SU-DHL-6 (cell line): ENCODE results near the gene MACROH2A2.

Source experiments
- EZH2phosphoT487 ChIP-seq: fragments of 200-600 bp; sonication (generic), shearing (Covaris generic); conservative IDR thresholded peaks from 2 replicates; pipeline ENCODE4 v1.6.1; 2018; ENCODE audit warnings: mild to moderate bottlenecking, antibody characterized with exemption, low read length, moderate library complexity, mixed read lengths
- TF ChIP-seq, protein P1 (sequence below): fragments of 200-600 bp; sonication (generic); IDR thresholded peaks from one replicate; pipeline ENCODE4 v1.5.1; 2017; ENCODE audit warnings: antibody characterized with exemption, mild to moderate bottlenecking, low read length, moderate library complexity; ENCODE audit not compliant: insufficient read depth, poor library complexity, severe bottlenecking

DNA sequence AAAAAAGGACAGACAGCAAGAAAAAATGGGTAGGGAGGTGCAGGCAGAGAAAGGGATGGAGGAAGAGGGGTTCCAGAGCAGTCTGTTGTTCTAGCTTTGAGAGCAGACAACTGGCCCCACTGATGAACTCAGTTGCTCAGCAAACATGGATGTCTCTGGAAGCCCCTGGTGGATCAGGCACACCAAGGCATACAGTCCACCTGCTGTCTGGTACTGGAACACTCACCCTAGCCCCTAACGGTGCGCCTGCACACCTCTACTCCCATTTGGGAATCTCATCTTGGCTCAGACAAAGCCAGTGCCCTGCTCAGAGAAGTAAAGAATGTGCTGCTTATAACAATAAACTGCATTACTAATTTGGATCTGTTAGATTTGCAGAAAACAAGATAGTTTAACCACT is 7.7 kb downstream of the MACROH2A2 start:
- TF ChIP-seq, protein P1, sequence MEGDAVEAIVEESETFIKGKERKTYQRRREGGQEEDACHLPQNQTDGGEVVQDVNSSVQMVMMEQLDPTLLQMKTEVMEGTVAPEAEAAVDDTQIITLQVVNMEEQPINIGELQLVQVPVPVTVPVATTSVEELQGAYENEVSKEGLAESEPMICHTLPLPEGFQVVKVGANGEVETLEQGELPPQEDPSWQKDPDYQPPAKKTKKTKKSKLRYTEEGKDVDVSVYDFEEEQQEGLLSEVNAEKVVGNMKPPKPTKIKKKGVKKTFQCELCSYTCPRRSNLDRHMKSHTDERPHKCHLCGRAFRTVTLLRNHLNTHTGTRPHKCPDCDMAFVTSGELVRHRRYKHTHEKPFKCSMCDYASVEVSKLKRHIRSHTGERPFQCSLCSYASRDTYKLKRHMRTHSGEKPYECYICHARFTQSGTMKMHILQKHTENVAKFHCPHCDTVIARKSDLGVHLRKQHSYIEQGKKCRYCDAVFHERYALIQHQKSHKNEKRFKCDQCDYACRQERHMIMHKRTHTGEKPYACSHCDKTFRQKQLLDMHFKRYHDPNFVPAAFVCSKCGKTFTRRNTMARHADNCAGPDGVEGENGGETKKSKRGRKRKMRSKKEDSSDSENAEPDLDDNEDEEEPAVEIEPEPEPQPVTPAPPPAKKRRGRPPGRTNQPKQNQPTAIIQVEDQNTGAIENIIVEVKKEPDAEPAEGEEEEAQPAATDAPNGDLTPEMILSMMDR: no peak
- no peak for TF ChIP-seq EZH2phosphoT487
